ENCODE results near the gene SSNA1.
A peak's percentile ranks its signal among the peaks of the same experiment; 100 is the strongest.

The SSNA1 gene

DNA sequence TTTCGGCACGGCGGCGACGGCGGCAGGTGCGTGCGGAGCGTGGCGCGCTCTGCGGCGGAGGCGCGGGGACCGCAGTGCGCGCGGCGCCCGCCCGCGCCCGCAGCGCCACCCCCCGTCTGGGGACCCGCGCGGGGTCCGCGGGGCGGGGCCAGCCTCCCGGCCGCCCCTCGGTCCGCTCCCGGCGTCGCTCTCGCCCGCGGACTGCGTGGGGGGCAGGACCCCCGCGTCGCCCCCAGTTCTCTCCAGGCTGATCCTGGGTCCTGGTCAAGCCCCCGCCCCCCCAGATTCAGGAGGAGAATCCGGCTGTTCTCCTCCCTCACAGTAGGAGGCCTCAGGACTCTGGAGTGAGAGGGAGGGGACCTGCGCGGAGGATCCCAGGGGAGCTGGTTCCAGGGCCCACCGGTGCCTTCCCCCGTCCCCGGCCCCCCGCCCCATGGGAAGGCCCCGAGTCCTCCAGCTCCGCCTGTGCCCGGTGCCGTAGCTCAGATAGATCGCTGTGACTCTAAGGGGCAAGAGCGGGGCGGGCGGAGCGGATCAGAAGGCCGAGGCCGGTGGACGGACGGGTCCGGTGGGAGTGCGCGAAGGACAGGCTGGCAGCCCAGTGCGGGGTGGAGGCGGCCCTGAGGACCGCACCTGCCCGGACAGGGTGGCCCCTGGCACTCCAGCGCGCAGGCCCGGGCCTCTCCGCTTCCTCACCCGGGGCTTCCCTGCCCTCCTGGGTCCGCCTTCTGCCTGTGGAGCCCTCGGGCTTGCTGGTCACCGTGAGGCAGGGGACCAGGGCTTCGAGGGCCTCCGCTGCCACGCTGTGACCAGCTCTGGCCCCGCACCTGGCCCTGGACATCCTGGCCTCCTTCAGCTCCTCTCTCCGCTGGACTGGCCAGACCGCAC, 34.0 kb downstream of the SSNA1 start, which contains the start of gene RNF208:
Gene RNF208 (minus strand): TSS at position 51 of the 888 bp plus-strand sequence. CDS start 1,028 bp downstream, outside the sequence.
- DNase-seq, result no peak

DNA sequence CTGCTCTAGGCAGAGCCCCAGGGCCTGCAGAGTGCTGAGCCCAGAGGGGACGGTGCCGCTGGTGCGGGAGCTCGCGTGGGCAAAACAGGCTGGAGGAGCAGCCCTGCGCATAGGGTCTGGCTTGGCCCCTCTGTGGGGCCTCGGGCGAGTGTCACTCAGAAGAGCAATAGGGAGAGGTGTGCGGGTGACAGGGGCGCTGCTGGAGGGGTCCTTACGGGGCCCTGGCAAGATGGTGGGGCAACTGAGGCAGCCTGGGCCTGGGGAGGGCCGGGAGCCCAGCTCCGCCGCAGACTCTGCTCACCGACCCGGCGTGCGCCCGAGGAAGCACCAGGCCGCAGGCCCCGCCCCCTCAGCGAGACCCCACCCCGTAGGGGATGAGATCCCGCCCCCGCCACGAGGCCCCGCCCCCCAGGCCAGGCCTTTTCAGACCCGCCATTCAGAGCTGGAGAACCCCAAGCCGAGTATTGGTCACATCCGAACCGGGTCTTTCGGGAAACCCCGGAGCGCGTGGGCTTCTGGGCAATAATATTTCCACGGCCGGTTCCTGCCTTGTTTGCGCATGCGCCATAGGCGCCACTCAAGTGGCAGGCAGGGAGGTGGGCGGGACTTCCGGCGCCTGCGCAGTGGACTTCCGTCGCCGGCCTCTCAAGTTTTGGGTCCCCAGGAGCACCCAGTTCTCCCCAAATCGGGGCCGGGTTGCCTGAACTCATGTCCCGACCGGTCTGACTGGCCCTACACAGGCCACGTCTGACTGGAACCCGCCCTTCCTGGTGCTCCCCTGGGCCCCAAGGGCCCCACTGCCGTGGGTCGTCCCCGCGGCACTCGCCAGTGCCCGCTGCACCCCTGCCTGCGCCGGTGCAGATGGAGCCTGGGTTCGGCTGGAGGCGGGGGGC, 34.8 kb downstream of the SSNA1 start:
- DNase-seq, result peak; percentile 99 to 100

DNA sequence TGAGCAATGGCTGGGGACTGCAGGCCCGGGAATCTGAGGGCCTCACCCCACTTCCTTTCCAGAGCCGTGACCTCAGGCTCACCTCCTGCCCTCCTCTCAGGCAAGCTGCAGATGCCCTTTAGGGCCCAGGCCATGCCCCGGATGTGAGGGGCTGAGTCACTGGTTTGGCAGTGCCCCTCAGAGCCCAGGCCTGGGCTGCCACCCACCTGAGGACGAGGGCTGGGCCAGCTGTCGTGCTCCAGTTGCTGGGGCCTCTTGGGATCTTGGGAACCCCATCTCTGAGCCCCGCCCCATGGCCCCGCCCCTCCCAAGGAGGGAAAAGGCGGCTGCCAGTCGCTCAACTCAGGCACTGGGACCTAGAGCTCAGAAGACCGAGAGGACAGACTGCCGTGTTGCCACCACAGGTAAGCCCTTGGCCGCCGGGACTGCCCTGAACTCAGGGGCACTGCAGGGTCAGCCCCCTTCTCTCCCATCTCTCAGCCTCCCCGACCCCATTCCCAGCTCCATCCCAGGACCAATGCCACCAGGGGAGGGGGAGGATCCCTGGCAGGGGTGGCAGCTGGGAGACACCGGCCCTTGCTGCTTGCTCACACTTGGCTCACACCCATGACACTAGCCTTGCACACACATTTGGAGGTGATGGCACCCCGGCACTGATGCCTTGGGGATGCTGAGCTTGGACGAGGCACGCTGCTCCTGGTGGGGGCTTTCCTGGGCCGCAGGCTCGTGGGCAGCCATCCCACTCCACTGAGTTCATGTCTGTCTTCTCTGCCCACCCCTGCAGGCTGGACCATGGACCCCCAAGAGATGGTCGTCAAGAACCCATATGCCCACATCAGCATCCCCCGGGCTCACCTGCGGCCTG, 36.6 kb downstream of the SSNA1 start, which contains the start of gene CYSRT1:
Gene CYSRT1 (plus strand): TSS at position 345 of the 865 bp plus-strand sequence. CDS start 448 bp downstream, at position 793.
- peak in 1 of 2 donors; percentile 21 for DNase-seq

DNA sequence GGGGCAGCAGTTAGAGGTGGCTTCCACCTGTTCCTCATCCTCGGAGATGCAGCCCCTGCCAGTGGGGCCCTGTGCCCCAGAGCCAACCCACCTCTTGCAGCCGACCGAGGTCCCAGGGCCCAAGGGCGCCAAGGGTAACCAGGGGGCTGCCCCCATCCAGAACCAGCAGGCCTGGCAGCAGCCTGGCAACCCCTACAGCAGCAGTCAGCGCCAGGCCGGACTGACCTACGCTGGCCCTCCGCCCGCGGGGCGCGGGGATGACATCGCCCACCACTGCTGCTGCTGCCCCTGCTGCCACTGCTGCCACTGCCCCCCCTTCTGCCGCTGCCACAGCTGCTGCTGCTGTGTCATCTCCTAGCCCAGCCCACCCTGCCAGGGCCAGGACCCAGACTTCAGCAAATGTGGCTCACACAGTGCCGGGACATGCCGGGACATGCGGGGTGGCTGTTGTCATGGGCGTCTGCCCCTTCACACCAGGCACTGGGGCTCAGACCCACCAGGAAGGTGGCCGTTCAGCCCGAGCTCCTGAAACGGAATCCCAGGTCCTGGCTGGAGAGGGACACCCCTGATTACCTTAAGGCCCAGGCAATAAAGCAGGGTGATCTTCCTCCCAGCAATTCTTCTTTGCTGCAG, 37.3 kb downstream of the SSNA1 start:
- no peak for DNase-seq

DNA sequence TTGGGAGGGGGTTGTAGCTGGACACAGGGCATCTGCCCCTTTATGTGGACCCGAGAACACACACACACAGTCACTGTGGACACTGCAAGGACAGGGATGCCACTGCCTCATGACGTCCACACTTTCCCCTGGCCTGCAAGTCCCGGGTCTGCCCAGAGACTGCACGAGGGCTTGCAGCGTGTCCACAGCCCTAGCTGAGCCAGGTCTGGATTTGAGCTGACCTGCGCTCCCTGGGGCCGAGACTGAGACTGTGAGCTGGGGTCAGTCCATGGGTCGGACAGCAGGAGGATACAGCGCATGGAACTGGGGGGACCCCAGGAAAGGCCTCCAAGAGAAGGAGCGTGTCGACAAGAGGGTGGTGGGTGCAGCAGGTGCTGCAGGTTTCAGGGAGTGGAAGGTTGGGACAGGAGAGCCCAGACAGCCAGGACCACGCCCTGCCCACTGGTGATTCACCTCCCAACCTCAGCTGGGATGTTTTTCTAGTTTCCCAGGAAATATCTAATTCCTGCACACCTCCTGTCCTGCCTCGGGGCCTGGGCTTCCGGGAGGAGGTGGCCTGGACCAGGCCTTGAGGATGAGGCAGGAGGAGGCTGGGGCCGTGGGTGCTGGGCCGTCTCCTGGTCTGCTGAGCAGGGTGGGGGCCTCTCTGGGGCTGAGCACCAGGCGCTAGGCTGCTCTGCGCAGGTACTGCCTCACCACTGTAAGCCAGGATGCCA, 38.0 kb downstream of the SSNA1 start:
- DNase-seq, result no peak

DNA sequence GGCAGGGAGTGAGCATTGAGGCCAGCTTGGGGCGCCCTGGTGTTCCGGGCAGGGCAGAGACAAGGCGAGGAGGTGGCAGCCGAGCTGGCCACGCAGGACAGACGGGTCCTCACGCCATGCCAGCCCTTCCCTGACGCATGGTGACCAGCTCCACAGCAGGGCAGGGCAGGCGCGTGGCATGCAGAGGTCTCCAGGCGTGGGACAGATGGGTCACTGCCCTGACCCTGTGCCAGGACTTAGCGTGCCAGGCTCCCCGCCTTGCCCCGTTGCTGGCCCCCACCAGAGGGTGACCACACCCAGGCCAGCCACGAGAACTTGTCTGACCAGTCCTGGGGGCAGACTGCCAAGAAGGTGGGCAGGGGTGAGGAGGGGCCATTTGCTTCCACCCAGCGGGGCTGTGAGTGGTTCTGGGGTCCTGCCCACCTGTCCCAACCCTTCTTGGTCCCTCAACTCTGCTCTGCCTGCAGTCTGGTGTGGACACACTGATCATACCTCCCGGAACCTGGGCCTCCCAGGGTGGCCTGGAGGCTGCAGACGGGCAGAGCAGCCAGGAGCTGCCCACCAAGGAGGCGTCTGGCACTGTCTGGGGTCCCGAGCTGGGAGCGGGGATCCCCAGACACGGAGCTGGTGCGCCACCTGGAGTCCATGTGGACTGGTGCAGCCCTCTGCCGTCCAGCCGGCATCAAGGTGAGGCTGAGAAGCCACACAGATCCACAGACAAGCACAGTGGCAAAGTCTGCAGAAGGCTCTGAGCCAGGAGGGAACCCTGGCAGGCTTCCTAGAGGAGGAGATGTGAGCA, 38.8 kb downstream of the SSNA1 start, which contains the start of gene RNF224:
Gene RNF224 (plus strand): TSS at position 449 of the 799 bp plus-strand sequence. CDS start 834 bp downstream, outside the sequence.
- peak; percentile 29 to 79 for DNase-seq

DNA sequence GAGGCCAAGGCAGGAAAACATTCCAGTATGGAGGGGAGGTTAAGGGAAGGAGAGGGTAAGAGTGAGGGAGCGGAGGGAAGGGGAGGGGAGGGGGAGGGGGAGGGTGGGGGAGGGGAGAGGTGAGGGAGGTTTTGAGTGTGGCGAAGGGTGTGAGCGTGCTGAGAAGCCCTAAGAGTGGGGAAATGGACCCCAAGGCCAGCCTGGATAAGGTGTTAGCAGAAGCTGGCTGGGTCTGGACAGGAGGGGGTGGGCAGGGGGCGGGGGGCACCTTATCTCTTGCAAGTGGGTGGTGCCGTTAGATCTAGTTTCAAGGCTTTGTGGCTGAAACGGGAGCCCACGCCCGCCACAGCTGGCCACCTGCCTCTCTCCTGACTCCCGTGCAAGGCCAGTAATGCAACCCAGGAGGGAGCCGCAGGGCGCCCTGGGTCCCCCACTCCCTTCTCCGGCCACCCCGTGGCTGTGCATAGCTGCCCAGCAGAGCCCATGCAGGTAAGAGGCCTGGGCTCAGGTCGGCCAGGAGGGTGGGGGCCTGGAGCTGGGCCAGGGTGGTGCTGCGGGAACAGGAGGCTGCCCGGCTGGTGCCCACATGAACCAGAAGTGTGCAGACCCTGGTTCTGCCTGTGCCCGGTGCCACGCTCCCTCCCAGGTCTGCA, 39.5 kb downstream of the SSNA1 start:
- DNase-seq, result no peak

DNA sequence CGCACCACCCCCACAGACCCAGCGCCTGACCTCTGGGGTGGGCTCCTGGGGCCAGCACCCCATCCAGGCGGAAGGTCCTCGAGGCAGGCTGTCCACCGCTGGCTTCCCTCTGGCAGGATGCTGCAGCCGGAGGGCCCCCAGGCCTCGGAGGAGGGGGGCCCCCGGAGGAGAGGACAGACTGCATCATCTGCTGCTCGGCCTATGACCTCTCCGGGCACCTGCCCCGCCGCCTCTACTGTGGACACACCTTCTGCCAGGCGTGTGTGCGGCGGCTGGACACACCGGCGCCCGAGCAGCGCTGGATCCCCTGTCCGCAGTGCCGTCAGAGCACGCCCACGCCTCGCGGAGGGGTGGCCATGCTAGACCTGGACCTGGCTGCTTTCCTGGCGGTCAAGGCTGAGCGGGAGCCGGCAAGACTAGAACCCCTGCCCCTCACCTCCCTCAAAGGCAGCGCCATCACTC, 40.1 kb downstream of the SSNA1 start:
- no peak for DNase-seq

DNA sequence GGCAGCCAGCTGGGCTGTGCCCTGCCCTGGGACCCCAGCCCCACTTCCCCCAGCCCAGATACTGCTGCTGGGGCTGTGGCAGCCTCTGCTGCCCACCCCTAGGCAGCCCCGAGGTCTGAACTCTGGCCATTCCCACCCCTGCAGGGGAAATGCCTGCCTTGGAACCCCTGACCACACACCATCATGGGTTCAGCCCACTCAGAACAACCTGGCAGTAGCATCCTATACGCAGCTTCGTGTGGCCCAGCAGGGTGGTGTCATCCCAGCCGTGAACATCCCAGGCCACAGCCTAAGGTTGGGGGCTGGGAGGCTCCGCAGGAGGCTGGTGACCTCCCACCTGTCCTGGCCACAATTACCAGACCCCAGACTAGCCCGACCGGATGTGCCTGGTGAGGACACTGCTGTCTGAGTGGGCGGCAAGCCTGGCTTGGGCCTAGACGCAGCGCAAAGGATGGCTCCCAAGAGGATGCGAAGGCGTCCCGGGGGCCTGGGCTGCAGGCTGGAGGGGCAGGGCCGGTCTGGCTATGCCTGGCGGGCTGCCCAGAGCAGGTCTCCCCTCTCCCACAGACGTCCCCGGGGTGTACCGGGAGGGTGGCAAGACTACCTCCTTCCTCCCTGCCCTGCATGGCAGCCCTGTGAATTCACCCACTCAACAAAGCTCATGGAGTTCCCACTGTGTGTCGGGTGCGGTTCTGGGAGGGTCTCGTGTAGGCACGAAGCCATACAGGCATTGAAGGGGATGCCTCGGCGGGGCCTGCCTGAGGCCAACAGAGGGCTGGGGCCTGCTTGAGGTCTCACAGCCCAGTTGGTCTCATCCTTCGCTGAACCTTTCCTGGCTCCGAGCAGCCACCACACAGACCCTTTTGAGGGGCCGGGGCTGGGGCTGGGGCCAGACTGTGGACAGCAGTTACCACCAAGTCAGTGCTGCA, 40.8 kb downstream of the SSNA1 start:
- DNase-seq, result no peak

DNA sequence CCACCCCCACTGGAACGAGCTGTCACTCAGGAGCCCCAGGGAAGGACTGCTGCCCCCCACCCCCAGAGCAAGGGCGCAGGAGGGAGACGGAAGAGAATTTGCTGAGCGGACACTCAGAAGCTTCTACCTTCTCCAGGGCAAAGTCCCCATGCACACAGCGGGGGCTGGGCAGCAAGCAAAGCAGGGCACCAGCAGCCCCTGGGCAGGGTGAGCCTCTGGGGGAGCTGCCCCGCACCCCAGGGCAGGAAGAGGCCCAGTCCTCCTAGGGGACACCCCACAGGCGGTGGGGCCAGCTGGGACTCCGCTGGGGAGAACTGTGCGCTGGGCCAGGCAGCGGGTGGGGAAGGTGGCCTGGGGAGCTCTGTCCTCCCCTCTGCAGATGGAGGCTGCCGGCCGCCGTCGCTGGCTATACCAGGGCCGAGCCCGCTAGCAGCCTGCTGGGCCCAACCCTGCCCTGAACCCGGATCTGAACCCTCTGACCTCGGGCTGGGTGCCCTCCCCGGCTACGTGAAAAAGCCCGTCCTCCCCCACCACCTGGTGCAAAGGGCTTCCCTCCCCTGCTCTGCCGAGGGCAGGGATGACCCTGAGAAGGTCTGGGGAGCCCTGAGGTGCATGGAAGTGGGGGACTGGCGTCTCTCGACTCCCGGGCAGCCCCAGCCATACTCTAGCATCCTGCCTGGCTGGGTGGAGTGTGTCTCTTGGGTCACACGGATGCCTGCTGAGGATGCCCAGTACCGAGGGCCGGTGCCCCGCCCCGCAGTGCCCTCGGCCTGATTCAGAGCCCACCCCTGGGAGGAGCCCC, 41.6 kb downstream of the SSNA1 start:
- DNase-seq, result no peak

DNA sequence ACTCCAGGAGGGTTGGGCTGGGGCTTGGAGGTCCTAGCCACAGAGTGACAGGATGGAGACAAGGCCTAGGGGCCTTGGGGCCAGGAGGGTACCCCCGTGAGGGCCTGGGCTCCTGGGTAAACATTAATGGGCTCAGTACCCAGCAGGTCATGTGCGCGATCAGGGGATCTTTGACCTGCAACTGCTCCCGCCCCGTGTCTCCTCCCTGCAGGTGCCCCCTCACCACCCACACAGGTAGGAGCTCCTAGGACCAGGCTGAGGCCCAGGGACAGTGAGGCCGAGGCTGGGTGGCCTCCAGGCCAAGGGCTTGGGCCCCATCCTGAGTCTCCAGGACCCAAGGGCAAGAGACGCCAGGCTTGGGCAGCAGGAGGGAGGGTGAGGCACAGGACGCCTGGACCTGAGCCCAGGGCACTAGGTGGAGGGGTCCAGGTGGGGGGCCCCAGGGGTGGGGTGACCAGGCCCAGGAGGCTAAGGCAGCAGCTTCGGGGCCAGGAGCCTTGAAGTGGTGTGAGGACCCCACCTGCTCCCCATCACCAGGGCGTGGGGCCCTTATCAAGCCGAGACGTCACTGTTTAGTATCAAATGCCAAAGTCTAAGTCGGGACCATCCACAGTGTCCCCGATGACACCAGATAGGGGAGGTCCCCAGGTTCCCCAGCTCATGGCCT, 42.4 kb downstream of the SSNA1 start, which contains the start of gene SLC34A3:
Gene SLC34A3 (plus strand): TSS at position 197 of the 667 bp plus-strand sequence. CDS start 802 bp downstream, outside the sequence.
- DNase-seq, result no peak

DNA sequence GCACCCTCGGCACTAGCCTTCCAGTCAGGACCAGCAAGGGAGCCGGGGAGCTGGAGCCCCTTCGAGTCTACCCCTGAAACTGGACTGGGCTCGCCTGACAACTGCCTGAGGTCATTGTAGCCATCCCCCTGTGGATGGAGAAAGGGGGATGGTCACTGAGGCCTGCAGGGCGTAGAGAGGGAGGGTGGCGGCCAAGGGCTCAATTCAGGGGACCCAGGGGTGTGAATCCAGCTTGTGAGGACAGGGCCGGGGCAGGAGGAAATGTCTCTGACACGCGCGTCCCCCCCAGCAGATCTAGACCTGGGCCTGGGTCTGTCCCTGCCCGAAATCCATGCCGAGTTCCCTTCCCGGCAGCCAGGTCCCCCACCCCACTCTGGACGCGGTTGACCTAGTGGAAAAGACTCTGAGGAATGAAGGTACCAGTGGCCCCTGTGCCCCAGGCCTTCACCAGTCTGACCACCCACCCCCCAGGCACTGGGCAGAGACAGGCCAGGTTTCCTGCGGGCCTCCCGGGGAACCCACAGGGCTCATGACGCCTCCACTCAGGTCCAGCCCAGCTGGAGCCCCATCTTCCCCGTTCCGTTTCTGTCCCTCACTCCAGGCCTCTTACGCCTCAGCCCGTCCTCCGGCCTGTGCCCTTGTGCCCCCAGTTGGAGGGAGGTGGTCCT, 43.0 kb downstream of the SSNA1 start:
- DNase-seq, result no peak

DNA sequence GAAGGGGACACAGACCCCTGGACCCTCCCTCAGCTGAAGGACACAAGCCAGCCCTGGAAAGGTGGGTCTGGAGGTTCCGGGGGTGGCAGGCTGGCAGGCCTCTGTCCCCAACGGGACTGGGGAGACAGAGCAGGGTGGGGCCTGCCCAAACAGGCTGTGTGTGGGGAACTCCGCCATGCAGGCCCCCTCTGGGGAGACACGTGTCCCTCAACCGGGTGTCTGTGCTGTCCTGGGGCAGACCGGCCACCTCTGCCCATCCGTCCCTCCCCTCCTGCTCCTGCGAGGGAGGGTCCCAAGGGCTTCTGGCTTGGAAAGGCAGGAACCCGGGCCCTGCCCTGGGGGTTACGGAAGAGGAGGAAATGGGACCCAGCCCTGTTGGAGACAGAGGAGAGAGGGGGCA, 43.6 kb downstream of the SSNA1 start:
- no peak for DNase-seq

DNA sequence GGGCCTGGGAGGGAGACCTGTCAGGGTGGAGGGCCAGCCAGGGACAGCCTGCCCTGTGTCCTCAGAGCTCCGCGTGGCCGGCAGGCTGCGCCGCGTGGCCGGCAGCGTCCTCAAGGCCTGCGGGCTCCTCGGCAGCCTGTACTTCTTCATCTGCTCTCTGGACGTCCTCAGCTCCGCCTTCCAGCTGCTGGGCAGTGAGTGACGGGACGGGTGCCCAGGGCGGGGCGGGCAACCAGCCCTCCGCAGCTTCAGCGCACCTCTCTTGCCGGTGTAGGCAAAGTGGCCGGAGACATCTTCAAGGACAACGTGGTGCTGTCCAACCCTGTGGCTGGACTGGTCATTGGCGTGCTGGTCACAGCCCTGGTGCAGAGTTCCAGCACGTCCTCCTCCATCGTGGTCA, 44.0 kb downstream of the SSNA1 start:
- DNase-seq, result no peak

DNA sequence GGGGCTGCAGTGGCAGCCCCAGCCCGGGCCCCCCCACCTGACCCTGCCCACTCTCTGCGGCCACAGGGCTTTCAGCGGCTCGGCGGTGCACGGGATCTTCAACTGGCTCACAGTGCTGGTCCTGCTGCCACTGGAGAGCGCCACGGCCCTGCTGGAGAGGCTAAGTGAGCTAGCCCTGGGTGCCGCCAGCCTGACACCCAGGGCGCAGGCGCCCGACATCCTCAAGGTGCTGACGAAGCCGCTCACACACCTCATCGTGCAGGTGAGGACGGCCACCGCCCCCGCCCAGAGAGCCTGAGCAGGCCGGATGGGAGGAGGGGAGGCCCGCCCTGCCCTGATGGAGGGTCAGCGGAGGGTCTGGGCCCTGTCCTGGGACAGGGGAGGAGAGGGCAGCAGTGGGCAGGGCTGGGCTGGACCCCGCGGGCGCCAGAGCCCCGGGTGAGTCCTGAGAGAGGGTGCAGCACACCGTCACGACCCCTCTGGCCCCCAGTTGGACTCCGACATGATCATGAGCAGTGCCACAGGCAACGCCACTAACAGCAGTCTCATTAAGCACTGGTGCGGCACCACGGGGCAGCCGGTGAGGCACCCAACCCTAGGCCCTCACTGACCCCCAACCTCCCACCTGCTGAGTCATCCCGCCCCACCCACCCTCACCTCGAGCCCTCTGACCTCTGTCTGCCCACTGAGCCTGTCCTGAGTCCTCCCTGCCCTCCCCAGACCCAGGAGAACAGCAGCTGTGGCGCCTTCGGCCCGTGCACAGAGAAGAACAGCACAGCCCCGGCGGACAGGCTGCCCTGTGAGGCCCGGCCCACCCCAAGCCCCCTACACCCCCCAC, 44.9 kb downstream of the SSNA1 start:
- DNase-seq, result no peak

Data from inflammatory macrophage treated with lipopolysaccharide for 1 hour (primary cell).